ENCODE results near the gene KRTAP10-4. TPM values are rescaled to one million over a fixed set of nuclear protein-coding genes. Genes with fewer than 3 reads are reported as not detected.
"Not testable (repeated sequence)": the region's sequence is repeated elsewhere in the genome, so short reads cannot be mapped to it uniquely, and the experiment has no call there.

Gene KRTAP10-4
- total RNA-seq, 2 donors from 2014 or later = not detected

DNA sequence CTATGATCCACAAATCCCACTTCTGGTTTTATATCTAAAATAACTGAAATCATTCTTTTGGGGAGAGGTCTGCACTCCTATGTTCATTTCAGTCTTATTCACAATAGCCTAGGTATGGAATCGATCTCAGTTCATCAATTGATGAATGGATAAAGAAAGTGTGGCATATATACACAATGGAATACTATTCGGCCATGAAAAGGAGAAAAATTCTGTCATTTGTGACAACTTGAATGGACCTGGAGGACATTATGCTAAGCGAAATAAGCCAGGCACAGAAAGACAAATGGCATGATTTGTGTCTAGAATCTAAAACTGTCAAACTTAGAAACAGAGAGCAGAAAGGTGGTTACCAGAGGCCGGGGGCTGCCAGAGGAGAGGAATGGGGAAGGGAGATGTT lies 33.0 kb downstream of the KRTAP10-4 start:
- DNase-seq (no peak), ATAC-seq (no peak)
- intact Hi-C loops (cut with DNase I, micrococcal nuclease) = no loop called here

DNA sequence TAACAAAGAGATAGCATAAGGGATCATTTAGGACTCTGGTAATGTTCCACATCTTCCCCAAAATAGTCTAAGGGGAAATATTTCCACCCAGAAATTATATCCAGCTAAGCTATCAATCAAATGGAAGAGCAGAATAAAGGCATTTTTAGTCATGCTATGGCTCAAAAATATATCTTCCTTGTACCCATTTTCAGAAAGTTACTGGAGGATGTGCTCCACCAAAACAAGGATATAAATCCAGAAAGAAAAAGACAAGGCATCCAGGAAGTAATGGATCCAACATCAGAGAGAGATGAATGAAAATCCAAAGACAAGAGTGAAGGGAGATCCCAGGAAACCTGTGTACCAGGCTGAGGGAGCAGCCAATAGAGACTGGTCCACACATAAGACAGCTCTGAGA lies 35.7 kb downstream of the KRTAP10-4 start:
- no peak for DNase-seq

DNA sequence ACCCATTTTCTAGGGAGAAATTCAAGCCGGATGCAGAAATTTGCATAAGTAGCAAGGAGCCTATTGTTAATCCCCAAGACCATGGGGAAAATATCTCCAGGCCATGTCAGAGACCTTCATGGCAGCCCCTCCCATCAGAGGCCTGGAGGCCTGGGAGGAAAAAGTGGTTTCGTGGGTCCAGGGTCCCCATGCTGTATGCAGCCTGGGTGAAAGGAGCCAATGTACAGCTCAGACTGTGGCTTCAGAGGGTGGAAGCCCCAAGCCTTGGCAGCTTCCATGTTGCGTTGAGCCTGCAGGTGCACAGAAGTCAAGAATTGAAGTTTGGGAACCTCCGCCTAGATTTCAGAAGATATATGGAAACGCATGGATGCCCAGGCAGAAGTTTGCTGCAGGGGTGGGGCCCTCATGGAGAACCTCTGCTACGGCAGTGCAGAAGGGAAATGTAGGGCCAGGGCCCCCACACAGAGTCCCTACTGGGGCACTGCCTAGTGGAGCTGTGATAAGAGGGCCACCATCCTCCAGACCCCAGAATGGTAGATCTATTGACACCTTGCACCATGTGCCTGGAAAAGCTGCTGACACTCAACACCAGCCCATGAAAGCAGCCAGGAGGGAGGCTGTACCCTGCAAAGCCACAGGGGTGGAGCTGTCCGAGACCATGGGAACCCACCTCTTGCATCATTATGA lies 36.8 kb downstream of the KRTAP10-4 start:
- intact Hi-C loops (cut with DNase I, micrococcal nuclease); DNase-seq; ATAC-seq: not testable (repeated sequence)

More for the DNA sequence above, 35.7 kb downstream of the KRTAP10-4 start:
- ATAC-seq = no peak
- intact Hi-C loops (cut with DNase I, micrococcal nuclease) = no loop called here

DNA sequence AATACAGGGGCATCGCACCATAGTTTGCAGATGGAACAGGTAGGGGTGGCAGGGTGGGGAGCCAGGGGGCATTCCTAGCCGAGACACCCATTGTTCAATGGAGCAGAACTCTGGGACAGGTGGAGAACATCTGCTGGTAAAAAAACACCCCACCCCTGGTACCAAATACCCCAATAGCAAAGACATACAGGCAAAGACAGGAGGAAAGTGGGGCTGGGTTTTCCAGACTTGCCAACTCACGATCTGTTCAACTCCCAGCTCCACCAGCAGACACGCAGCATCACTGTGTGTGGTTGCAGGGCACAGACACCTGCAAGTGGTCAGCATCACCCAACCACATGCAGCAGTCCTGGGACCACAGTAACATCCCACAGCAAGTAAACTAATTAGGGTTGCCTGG lies 38.0 kb downstream of the KRTAP10-4 start:
- no peak for ATAC-seq
- DNase-seq = no peak
- intact Hi-C loops (cut with DNase I, micrococcal nuclease) = no loop called here

DNA sequence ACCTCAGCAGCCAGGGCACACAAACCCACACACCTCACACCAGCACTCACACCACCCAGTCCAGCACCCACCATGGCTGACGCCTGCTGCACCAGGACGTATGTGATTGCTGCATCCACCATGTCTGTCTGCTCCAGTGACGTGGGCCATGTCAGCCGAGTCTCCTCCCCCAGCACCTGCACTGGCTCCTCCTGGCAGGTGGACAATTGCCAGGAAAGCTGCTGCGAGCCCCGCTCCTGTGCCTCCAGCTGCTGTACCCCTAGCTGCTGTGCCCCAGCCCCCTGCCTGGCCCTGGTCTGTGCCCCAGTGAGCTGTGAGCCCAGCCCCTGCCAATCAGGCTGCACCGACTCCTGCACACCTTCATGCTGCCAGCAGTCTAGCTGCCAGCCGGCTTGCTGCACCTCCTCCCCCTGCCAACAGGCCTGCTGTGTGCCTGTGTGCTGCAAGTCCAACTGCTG lies 38.5 kb downstream of the KRTAP10-4 start, which contains the start of gene KRTAP10-8:
Gene KRTAP10-8 (plus strand): TSS at position 51 of the 458 bp plus-strand sequence. CDS start 22 bp downstream, at position 73.
- no peak for ATAC-seq
- intact Hi-C loops (cut with DNase I, micrococcal nuclease) = no loop called here
- no peak for DNase-seq

DNA sequence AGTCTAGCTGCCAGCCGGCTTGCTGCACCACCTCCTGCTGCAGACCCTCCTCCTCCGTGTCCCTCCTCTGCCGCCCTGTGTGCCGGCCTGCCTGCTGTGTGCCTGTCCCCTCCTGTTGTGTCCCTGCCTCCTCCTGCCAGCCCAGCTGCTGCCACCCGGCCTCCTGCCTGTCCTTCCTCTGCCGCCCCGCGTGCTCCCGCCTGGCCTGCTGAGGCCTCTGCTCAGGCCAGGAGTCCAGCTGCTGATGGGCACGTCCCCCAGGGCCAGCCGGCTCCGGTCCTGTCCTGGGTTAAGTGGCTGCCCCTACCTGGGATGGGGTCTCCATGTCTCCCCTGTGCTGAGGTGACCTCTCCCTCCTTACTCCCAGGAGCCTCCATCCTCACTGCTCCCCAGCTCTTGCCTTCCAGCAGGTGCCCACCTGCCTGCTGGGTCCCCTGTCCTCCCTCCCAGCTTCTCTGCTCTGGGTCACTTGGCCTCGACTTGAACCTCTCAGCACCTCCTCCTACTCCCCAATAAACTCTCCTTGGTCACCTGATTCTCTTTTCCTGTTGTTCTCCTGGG lies 39.2 kb downstream of the KRTAP10-4 start:
- no peak for ATAC-seq
- no peak for DNase-seq
- intact Hi-C loops (cut with DNase I, micrococcal nuclease) = no loop called here

DNA sequence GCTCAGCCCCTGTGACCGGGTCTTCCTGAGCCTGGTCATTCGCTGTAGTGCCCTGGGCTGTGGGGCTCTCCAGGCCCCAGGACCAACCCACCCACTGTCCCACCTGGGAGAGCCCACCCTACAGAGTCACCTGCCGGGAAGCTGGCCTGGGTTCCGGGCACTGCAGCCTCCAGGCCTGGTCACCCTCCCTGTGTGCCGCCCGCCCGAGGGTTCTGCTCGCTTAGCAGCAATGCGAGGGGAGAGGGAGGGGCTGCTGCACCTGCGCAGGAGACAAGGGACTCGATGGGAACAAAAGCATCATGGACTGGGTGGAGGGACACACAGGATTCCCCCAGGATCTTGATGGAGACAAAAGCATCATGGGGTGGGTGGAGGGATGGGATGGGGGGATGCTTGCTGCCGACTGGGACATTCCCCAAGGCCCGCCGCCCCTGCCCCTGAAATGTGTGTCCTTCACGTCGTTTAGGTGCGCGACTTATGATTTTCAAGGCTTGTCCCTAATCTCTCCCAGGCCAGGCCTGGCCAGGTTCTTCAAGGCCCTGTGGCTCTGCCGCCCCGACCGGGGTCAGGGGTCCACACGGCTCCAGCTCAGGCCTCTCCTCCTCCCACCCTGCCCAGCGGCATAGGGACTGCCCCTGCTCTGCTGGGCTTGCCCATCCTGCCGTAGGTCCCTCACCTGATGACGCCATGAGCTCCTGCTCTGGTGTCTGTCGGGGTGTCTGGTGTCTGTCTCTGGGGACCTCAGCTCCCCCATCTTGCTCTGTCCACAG lies 40.0 kb downstream of the KRTAP10-4 start:
- ATAC-seq (no peak), DNase-seq (no peak)
- intact Hi-C loops (cut with DNase I, micrococcal nuclease) = no loop called here

DNA sequence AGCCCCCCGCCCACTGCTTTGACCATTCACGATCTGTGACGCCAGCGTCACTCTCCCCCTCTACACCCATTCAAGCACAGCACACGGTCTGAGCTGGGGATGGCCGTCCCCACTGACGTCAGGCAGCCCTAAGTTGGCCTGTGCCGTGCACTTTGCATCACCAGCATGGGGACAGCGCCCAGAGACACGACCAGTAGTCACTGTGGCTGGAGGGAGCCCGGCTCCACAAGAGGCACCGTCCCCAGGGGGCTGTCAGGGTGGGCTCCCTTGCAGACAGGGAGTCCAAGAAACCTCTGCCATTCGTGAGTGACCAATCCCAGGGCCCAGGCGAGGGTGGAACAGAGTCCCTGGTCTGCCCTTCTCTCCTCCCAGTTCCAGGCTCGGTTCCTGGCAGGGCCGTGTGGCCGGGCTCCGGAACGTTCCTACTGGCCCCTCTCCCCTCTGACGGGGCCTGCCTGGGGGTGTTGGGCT lies 40.7 kb downstream of the KRTAP10-4 start:
- DNase-seq = no peak
- ATAC-seq = no peak
- intact Hi-C loops (cut with DNase I, micrococcal nuclease) = no loop called here

DNA sequence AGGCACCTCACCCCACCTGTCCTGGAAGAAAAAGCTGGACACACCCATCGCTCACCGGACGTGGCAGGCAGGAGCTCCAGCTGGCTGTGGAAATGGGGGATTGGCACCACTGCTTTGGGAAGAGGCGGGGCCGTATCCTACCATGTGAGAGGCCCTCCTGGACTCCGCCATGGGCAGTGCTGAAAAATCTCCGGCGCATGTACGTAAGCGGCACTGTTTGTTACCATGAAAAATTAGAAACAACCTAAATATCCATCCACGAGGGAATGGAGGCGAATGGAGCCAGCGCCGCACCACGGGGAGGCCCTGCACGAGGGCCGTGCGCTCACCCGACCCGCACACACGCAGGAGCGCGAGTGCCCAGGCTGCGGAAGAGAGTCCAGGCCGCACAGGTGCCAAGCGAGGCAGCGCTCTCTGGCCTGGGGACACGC lies 41.4 kb downstream of the KRTAP10-4 start:
- no peak for DNase-seq
- no peak for ATAC-seq
- intact Hi-C loops (cut with DNase I, micrococcal nuclease) = no loop called here

DNA sequence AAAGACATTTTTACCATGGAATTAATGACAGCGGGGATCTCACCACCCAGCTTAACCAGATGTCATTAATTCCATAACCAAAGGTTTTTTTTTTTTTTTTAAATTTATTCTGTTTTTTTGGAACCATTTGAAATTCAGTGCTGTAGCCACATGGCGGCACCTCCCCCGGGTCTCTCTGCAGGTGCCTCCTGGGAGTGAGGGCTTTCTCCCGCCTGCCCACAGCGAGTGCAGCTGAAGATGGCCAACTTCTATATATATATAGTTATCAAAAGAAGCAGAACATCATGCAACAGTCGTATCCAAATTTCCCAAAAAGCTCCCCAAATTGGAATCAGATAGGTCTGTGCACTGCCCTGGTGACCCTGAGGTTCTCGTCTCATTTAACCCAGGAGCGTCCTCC lies 41.9 kb downstream of the KRTAP10-4 start:
- intact Hi-C loops (cut with DNase I, micrococcal nuclease) = no loop called here
- ATAC-seq (no peak), DNase-seq (no peak)

DNA sequence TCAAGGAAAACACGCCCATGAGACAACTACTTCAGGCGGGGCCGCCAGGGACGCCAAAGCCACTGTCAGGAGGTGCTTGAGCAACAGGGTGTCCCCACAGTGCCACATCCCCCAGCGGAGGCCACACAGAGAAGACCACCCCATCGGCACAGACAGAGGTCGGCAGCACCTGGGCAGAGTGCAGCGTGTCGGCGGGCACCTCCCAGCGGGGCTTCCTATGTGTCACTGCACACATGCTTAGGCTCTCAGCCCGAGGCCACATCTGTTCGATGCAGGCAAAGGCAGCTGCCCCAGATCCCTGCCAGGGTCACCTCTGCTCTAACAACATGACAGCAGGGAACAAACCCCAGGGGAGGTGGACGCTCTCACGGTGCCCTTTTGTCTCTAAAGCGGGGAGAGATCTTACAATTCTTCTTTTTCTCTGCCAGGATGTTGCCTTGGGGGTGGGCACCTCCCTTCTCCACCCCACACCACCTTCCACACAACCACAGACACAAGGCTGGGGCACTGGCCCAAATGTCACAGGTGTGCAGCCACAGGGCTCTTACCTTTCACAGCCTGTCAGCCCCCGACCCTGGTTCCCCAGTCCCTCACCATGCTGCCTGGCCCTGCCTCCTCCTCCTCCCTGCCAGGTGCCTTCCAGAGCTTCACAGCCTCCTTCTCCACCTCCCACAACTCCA lies 42.5 kb downstream of the KRTAP10-4 start:
- ATAC-seq (no peak), DNase-seq (no peak)
- intact Hi-C loops (cut with DNase I, micrococcal nuclease) = no loop called here

DNA sequence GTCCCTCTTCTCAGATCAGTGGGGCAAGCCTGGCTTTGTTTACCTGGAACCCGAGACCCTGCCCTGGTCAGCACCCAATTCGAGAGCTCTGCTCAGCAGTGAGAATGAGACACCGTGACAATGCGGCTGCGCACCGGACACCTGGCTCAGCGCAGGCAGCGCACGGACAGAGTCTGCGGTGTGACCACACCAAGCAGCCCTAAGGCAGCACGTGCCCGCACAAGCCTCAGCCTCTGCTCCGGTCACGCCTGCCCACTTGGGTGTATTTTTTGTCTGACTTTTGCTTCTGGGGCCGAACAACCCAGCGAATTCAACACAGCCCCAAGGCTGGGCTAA lies 43.0 kb downstream of the KRTAP10-4 start:
- DNase-seq (no peak), ATAC-seq (no peak)
- intact Hi-C loops (cut with DNase I, micrococcal nuclease) = no loop called here

DNA sequence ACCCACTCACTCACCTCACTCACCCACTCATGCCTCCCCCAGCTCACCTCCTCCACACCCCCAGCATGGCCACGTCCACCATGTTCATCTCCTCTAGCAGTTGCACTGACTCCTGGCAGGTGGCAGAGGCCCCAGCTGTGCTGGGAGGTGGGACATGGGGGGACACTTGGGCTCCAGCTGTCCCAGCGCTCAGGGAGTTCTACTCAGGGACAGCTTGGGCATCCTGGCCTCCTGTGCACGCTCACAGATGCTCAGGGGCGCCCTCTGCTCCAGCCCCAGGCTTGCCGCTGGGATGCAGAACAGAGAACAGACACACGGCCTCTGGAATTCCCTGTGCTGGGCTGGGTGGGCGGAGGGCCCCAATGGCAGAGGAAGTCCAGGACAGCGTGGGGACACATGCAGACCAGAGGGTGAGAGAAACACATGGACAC lies 43.6 kb downstream of the KRTAP10-4 start:
- ATAC-seq (no peak), DNase-seq (no peak)
- intact Hi-C loops (cut with DNase I, micrococcal nuclease) = no loop called here

DNA sequence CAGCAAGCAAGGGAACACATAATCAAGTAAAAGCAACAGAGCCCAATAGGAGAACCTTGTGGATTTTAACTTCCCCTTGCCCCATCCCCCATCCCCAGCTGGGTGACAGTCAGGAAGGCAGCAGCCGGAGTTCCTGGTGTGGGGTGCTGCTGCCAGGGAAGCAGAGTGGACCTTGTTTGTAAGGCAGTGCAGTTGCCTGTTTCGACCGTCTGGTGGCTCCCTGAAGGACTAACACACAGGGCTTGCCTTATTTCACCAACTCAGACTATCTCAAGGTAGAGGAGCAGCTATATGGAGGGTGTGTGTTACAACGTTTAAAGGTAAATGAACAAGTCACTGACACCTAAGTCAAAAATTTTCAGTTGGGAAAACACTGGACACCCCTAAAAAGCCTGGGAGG lies 45.0 kb downstream of the KRTAP10-4 start:
- ATAC-seq (peak; percentile 85), DNase-seq (peak in 1 of 2 donors; percentile 35)
- intact Hi-C loops (cut with DNase I, micrococcal nuclease) = no loop called here

DNA sequence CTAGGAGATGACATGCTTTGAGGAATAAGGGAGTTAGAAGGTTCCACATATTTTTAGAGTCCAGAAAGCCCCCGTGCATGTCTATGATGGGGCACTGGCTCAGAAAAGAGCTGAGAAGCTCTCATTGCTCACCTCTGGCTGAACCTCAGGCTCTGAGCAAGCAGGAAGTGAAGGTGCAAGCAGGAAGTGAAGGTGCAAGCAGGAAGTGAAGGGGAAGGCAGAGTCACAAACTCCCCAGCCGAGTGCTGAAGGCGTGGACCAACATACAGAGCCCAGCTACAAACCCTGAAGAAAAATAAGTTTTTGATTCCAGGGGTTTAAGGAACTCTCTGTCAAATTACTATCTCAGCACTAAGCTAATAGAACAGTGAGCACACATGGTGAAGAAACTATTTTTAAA lies 45.4 kb downstream of the KRTAP10-4 start:
- intact Hi-C loops (cut with DNase I, micrococcal nuclease) = no loop called here
- ATAC-seq = peak; percentile 84
- DNase-seq = no peak

DNA sequence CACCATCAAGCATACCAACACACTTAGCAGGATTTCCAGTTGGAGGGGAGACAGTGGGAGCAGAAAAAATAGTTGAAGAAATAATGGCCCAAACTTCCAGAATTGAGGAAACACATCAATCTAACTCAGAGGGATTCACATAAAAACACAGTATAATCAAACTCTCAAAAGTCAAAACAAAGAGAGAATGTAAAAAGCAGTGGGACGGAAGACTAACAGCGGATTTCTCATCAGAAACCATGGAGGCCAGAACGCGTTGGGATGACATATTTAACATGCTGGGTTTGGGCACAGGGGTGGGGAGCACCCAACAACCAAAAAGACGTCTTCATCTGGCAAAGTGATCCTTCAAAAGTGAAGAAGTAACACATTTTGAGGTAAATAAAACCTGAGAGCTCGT lies 46.4 kb downstream of the KRTAP10-4 start:
- DNase-seq = no peak
- ATAC-seq = no peak
- intact Hi-C loops (cut with DNase I, micrococcal nuclease) = no loop called here

DNA sequence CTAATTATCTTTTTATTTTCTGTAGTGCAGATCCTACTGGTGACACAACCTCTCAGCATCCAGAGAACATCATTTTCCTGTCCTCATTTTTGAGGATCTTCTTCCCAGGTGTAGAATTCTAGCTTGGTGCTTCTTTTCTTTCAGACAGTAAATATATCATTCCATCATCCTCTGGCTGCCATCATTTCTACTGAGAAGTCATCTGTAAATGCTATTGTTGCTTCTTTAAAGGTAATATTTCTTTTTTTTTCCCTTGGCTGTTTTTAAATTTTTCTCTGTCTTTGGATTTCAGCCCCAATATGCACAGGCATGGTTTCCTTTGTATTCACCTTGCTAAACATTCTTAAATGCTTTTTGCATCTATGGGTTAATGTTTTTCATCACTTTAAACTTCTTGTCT lies 50.0 kb downstream of the KRTAP10-4 start:
- intact Hi-C loops (cut with DNase I, micrococcal nuclease) = no loop called here
- DNase-seq = no peak
- ATAC-seq = no peak

Measured in left colon (tissue), 2 donors.